Mesothelial cell of epicardium (in vitro differentiated cells): ENCODE results near the gene RPL3. TPM values are rescaled to one million over a fixed set of nuclear protein-coding genes. Genes with fewer than 3 reads are reported as not detected.

ENCODE experiments used
- DNase-seq, 2 experiments: peaks; one replicate each; pipeline ENCODE4 v3.0.0; 2021; ENCODE audit warnings: low spot score in 2 of 2; ENCODE audit not compliant: unreplicated experiment in 2 of 2
- H3K27ac Mint-ChIP-seq: 2 replicates; pipeline ENCODE4 v1.8.0; 2021; ENCODE audit warnings: mixed read lengths
- H3K27me3 Mint-ChIP-seq: 2 replicates; pipeline ENCODE4 v1.8.0; 2021; ENCODE audit warnings: low read depth, mixed read lengths
- H3K36me3 Mint-ChIP-seq: 2 replicates; pipeline ENCODE4 v1.8.0; 2021; ENCODE audit warnings: mixed read lengths
- H3K4me1 Mint-ChIP-seq: 2 replicates; pipeline ENCODE4 v1.8.0; 2021; ENCODE audit warnings: mixed read lengths
- H3K4me3 Mint-ChIP-seq: 2 replicates; pipeline ENCODE4 v1.8.0; 2021; ENCODE audit warnings: mild to moderate bottlenecking, moderate library complexity, mixed read lengths
- H3K9me3 Mint-ChIP-seq: 2 replicates; pipeline ENCODE4 v1.8.0; 2021; ENCODE audit warnings: mixed read lengths
- total RNA-seq: library from RNA; stranded (reverse); gene quantifications from 3 replicates; pipeline ENCODE4 v1.2.1, GENCODE V29; 2021
- TF ChIP-seq, protein P1 (sequence below): fragments of 200-600 bp; sonication (generic); IDR thresholded peaks from one replicate; pipeline ENCODE4 v1.5.0; 2021; ENCODE audit warnings: antibody characterized with exemption; ENCODE audit not compliant: unreplicated experiment

The RPL3 gene
- 2,423 to 2,513 TPM (median 2,494 TPM) in 3 replicates for total RNA-seq

DNA sequence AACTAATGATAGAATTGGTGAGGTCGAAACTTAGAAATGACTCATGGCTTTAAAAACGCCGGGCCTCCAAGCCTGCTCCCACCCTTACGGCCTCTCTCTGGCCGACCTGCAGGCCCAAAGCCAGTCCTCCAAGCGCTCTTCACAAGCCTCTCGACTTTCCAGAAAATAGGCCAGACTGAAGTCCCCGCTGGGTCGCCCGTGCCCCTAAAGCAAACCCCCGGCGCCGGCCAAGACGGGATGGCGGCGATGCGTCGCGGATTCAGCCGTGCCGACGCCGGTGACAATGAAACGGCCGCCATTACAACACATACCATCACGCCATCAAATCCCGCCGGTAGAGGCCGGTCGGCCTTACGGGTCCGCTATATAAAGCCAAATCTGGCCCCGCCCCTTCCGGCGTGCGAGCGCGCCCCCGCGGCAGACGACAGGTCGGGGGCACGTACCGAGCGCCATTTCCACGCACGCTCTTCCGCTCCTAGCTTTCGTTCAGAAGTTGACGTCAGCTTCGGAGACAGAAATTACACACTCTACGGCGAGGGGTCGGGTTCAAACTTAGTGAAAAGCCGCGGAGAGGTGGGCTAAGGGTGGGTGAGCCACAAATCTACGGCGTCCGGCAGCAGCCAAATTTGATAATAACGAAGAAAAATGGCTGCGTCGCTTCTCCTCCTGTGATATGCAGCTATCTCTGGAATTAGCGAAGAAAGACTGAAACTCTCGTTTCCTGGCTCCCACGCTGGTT lies at the start of gene RPL3:
TSS of gene RPL3 (minus strand) at position 340 of the 739 bp plus-strand sequence. CDS start at position 314, 26 bp downstream.
- Mint-ChIP-seq H3K36me3 (peaks cover 23% of the 10 kb centered on the region), H3K27me3 (no peaks in the 10 kb centered on the region), H3K4me1 (peaks cover 35% of the 10 kb centered on the region), H3K9me3 (no peaks in the 10 kb centered on the region), H3K27ac (peak within 1 kb of the TSS; percentile 99), H3K4me3 (peak within 1 kb of the TSS; percentile 100)
- TF ChIP-seq, protein P1, sequence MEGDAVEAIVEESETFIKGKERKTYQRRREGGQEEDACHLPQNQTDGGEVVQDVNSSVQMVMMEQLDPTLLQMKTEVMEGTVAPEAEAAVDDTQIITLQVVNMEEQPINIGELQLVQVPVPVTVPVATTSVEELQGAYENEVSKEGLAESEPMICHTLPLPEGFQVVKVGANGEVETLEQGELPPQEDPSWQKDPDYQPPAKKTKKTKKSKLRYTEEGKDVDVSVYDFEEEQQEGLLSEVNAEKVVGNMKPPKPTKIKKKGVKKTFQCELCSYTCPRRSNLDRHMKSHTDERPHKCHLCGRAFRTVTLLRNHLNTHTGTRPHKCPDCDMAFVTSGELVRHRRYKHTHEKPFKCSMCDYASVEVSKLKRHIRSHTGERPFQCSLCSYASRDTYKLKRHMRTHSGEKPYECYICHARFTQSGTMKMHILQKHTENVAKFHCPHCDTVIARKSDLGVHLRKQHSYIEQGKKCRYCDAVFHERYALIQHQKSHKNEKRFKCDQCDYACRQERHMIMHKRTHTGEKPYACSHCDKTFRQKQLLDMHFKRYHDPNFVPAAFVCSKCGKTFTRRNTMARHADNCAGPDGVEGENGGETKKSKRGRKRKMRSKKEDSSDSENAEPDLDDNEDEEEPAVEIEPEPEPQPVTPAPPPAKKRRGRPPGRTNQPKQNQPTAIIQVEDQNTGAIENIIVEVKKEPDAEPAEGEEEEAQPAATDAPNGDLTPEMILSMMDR = peak; percentile 45
- DNase-seq = peak; percentile 93 to 98

DNA sequence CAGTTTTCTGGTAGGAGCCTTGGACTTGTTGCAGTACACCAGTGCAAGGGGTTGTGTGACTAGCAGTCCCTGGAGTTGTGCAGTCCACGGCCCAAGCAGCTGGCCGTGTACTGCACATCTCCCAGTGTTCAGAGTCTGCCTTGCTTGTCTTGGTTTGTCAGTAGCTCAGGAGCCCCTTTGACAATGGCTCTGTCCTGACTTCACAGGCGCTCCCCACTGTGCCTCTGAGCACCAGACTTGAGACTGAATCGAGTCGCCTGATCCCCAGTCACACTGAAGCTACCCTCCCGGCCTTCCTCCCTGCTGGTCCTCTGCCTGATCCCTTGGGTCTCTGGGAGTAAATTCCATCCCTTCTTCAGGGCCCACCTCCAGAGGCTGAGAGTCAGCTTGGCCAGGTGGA lies 49.8 kb upstream of the RPL3 start:
- Mint-ChIP-seq H3K27ac (no peak overlapping the region), H3K4me1 (peaks cover 11% of the 10 kb centered on the region), H3K27me3 (no peaks in the 10 kb centered on the region), H3K9me3 (no peaks in the 10 kb centered on the region), H3K36me3 (peaks cover 9% of the 10 kb centered on the region), H3K4me3 (no peak overlapping the region)
- DNase-seq = no peak
- TF ChIP-seq, protein P1 = no peak

DNA sequence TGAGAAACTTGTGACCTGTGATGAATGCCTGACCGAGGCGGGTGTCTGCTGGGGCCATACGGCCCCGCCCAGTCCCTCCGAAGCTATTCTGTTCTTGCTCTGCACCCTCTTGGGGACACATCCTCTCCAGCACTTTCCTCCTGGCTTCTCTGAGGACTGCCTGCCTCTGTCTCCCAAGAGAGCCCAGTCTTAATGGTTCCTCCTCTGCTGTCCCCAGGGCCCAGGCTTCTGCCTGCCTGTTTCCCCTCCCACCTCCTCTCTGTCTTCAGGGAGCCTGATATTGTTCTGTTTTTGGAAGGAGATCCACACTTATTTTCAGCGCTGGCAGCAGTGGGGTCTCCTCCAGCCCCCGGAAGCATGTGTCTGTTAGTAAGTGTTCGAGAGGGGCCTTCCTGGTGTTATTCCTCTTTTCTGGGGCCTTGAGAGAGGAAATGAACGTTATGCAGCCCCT lies 49.1 kb upstream of the RPL3 start:
- H3K4me1 Mint-ChIP-seq = peaks cover 17% of the 10 kb centered on the region
- H3K27ac Mint-ChIP-seq = no peak overlapping the region

DNA sequence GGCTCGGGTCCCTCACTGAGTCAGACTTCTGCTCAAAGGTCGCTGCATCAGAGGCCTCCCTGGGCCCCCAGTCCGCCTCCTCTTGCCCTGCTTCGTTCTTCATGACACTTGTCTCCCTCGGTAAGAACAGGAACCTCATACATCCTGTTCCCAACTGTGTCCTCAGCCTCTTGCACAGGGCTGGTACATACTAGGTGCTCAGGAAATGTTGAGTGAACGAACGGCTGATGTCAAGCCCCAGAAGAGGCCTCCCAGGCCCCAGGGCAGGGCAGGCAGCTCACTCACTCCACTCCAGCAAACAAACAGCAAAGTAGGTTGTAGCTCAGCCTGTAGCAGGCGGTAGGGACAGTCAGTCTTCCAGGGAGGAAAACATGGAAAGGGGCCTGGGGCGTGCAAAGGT lies 47.6 kb upstream of the RPL3 start:
- peaks cover 28% of the 10 kb centered on the region for H3K4me1 Mint-ChIP-seq
- H3K36me3 Mint-ChIP-seq = peaks cover 6% of the 10 kb centered on the region
- H3K27me3 Mint-ChIP-seq = no peaks in the 10 kb centered on the region
- H3K9me3 Mint-ChIP-seq = no peaks in the 10 kb centered on the region
- TF ChIP-seq, protein P1 = no peak
- no peak for DNase-seq
- H3K4me3 Mint-ChIP-seq = no peak overlapping the region
- H3K27ac Mint-ChIP-seq = no peak overlapping the region

More for the DNA sequence above, 49.1 kb upstream of the RPL3 start:
- peaks cover 9% of the 10 kb centered on the region for H3K36me3 Mint-ChIP-seq
- TF ChIP-seq, protein P1 = no peak
- no peaks in the 10 kb centered on the region for H3K9me3 Mint-ChIP-seq
- no peak overlapping the region for H3K4me3 Mint-ChIP-seq
- H3K27me3 Mint-ChIP-seq = no peaks in the 10 kb centered on the region
- no peak for DNase-seq

DNA sequence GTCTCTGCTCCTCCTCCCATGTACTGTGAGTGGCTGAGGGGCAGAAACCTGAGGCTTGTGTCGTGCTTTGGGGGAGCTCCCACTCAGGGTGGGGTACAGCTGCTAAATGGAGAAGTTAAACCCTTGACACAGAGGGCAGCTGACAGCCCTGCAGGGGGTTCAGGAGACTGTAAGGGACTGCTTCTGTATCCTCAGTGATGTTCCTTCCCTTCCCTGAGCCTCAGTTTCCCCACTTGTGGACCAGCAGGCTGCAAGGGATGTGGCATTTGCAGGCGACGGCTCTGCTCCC lies 46.0 kb upstream of the RPL3 start:
- H3K36me3 Mint-ChIP-seq = peaks cover 3% of the 10 kb centered on the region
- TF ChIP-seq, protein P1 = no peak
- no peaks in the 10 kb centered on the region for H3K27me3 Mint-ChIP-seq
- no peak overlapping the region for H3K4me3 Mint-ChIP-seq
- H3K27ac Mint-ChIP-seq = peak overlapping the region; percentile 61
- H3K9me3 Mint-ChIP-seq = no peaks in the 10 kb centered on the region
- peaks cover 33% of the 10 kb centered on the region for H3K4me1 Mint-ChIP-seq
- DNase-seq = no peak
